Astrocyte (in vitro differentiated cells and primary cell): ENCODE data around the gene RAB4A.

Experiments used
- EZH2 ChIP-seq: IDR thresholded peaks from 2 replicates; pipeline ENCODE4 v1.6.1; 2012; ENCODE audit warnings: mild to moderate bottlenecking, low read length, inconsistent platforms; ENCODE audit not compliant: insufficient read depth
- TF ChIP-seq, protein P1 (sequence below): IDR thresholded peaks from 2 replicates; pipeline ENCODE4 v1.5.1; 2011; ENCODE audit warnings: low read depth, mild to moderate bottlenecking, inconsistent platforms, low read length, moderate library complexity; ENCODE audit not compliant: insufficient read depth

DNA sequence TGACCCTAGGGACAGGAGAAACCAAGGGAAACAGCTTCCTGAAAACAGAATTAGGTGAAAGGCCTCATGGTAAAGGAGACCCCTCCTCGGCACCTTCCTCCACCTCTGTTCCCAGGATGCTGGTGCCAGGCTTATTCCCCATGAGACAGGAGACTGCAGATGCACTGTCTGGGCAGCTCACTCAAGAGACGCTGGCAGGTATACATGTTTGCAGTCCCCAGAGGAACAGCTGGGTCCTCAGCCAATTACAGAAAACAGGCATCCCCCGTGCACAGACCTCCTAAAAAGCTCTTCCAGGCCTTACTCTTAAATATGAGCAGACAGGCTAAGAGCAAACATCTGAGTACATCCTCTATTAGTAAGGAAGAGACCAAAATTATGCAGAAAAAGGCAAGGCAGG lies 65.4 kb downstream of the RAB4A start:
- TF ChIP-seq, protein P1, sequence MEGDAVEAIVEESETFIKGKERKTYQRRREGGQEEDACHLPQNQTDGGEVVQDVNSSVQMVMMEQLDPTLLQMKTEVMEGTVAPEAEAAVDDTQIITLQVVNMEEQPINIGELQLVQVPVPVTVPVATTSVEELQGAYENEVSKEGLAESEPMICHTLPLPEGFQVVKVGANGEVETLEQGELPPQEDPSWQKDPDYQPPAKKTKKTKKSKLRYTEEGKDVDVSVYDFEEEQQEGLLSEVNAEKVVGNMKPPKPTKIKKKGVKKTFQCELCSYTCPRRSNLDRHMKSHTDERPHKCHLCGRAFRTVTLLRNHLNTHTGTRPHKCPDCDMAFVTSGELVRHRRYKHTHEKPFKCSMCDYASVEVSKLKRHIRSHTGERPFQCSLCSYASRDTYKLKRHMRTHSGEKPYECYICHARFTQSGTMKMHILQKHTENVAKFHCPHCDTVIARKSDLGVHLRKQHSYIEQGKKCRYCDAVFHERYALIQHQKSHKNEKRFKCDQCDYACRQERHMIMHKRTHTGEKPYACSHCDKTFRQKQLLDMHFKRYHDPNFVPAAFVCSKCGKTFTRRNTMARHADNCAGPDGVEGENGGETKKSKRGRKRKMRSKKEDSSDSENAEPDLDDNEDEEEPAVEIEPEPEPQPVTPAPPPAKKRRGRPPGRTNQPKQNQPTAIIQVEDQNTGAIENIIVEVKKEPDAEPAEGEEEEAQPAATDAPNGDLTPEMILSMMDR, result no peak
- no peak for TF ChIP-seq EZH2
